HG03108 (cell line): ENCODE results near the gene PEX11G.
A peak's percentile ranks its signal among the peaks of the same experiment; 100 is the strongest.

ENCODE experiments used
- ATAC-seq: cut with Tn5 transposase; IDR thresholded peaks from one replicate; pipeline ENCODE4 v1.9.1; 2021; ENCODE audit warnings: moderate library complexity; ENCODE audit not compliant: unreplicated experiment

Gene PEX11G

GRCh38 chr19:7522072-7522922 is 33.5 kb upstream of the PEX11G start, which contains the start of gene MCOLN1:
Gene MCOLN1 (plus strand): TSS chr19:7522624. CDS start chr19:7522751, 127 bp downstream.
- peak; percentile 75 for ATAC-seq

DNA sequence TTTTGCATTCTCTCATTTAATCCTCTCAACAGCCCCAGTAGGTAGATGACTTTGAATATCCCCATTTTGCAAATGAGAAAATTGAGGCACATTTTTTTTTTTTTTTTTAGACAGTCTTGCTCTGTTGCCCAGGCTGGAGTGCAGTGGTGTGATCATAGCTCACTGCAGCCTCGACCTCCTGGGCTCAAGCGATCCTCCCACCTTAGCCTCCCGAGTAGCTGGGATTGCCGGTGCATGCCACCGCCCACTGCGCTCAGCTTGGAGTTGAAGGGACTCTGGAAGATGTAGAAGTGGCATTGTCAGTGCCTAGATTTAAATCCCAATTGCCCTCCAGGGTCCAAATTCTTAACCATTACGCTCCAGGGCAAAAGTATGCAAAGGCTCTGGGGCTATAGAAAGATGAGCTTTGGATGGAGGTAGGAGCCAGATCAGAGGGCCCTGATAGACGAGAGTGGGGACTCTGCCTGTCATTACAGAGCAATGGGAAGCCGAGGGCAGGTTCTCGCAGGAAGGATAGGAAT is 32.8 kb upstream of the PEX11G start:
- ATAC-seq, result no peak

- no peak for ATAC-seq
These were observed 31.6 kb upstream of the PEX11G start for GRCh38 chr19:7520131-7521051.

DNA sequence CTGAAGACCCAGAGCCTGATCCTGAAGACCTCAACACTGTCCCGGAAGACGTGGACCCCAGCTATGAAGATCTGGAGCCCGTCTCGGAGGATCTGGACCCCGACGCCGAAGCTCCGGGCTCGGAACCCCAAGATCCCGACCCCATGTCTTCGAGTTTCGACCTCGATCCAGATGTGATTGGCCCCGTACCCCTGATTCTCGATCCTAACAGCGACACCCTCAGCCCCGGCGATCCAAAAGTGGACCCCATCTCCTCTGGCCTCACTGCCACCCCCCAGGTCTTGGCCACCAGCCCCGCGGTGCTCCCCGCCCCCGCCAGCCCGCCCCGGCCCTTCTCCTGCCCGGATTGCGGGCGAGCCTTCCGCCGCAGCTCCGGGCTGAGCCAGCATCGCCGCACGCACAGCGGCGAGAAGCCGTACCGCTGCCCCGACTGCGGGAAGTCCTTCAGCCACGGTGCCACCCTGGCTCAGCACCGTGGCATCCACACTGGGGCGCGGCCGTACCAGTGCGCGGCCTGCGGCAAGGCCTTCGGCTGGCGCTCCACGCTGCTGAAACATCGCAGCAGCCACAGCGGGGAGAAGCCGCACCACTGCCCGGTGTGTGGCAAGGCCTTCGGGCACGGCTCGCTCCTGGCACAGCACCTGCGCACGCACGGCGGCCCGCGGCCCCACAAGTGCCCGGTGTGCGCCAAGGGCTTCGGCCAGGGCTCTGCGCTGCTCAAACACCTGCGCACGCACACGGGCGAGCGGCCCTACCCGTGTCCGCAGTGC is 30.7 kb upstream of the PEX11G start:
- no peak for ATAC-seq

DNA sequence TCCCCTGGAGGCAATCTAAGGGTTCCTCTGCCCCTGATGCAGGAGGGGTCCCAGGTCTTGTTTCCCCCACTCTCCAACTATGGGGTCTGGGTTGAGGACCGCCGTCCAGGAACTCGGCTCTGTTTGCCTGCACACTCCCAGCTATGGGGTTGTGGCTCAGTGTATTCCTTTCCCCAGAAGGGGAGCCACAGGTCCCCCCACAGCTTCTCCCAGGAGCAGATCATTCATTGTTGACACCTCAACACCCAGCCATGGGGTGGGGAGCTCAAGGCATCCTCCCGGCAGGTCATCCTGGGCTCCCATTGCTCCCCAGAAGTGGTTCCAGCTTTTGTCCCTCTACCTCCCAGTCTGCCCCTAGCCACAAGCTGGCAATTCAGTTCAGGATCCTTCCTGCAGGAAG is 28.0 kb upstream of the PEX11G start:
- ATAC-seq, result no peak

DNA sequence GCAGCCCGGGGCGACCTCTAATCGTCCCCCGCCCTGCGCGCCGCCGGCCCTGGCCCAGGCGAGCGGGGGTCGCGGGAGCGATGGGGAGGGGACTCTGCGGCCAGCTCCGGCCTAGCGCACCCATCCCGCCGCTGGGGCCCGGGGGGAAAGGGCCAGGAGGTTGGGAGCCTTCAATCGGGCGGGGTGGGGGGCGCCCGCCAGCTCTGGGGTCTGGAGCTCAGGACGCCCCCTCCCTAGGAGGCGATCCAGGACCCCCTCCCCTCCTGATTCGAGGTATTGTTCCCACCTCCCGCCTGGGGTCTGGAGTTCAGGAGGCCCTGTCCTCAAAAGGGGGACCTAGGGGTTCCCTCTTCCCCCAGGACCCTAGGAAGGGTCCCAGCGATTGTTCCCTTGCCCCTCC is 27.5 kb upstream of the PEX11G start:
- ATAC-seq, result no peak

- no peak for ATAC-seq
These were observed 26.9 kb upstream of the PEX11G start, which contains the start of gene ZNF358 for GRCh38 chr19:7515645-7516151. Gene ZNF358 (plus strand): TSS chr19:7516103. CDS start chr19:7519243, 3,140 bp downstream.

DNA sequence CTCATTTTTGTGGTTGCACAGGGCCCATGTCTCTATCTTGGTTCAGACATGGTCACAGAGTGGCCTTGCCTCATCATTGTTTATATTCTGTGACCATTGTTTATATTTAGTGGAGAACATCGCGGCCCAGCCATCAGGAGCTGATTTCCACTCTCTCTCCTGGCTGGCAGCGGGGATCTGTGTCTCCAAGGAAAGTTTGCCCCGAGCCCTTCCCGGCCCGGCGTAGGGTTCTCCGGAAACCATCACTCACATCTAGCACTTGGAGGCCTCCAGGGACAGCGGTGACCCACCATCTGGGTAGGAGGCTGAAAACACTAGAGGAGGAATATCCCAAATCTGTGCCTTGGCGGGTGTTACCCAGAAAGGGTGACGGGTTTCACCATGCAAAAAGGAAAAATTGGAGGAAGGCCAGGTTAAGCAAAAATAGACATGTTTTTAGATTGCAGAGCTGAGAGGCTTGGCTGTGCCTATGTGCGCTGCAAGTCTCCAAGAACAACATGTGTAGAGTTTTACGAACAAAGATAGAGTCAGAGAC is 26.3 kb upstream of the PEX11G start:
- ATAC-seq, result no peak

GRCh38 chr19:7513809-7514642 is 25.2 kb upstream of the PEX11G start:
- no peak for ATAC-seq

DNA sequence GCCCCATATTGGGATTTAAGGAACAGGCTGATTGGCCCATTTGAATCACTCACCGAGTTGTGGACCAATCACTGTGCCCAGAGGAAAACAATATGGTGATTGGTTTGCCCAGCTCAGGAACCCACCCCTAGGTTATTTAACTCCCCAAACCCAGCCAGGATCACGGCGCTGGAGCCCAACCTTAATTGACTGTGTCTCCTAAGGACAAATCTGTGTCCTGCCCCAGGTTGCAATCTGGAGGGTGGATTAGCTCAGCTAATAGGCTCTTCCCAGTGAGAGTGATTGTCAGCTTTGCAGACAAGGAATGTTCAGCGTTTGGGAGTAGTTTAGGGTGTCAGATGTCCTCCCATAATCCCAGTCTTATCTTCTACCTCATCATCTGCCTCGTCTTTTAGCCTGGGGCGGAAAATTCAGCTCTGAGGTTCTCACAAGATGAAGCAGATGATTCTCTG is 23.6 kb upstream of the PEX11G start:
- no peak for ATAC-seq

DNA sequence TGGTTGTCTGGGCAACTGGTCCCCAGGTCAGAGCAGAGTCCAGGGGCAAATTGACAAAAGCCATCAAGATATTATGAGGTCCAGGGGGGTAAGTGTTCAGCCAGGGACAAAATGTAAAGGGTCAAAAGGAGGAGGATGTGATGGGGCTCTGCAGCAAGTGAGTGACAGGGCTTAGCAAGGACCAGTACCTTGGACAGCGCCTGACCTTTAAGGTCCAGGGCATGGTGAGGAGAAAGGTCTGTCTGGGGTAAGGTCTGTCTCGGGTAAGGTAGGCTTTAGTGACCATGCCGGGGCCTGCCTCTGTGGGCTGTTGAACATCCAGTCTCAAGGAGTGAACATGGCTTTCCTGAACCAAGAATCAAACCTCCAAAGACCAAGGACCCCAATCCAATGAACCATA is 20.8 kb upstream of the PEX11G start:
- ATAC-seq, result no peak

DNA sequence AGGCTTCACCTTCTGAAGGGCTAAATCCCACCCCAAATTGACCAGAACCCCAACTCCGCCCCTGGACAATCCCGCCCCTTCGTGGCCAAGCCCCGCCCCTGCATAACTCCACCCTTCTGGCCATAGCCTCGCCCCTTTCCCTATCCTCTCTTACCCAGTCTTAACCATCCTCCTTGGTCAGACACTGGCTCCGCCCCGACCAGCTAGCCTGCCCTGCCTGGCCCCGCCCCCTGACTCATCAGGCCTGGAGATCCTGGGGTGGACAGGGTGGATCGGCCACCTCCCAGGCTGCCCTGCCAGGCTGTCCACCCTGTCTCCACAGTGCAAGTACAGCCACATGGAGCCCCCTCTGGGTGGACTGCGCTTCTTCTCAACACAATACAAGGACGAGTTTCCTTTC is 19.0 kb upstream of the PEX11G start:
- ATAC-seq, result no peak

GRCh38 chr19:7506385-7507328 is 17.8 kb upstream of the PEX11G start:
- ATAC-seq, result no peak

DNA sequence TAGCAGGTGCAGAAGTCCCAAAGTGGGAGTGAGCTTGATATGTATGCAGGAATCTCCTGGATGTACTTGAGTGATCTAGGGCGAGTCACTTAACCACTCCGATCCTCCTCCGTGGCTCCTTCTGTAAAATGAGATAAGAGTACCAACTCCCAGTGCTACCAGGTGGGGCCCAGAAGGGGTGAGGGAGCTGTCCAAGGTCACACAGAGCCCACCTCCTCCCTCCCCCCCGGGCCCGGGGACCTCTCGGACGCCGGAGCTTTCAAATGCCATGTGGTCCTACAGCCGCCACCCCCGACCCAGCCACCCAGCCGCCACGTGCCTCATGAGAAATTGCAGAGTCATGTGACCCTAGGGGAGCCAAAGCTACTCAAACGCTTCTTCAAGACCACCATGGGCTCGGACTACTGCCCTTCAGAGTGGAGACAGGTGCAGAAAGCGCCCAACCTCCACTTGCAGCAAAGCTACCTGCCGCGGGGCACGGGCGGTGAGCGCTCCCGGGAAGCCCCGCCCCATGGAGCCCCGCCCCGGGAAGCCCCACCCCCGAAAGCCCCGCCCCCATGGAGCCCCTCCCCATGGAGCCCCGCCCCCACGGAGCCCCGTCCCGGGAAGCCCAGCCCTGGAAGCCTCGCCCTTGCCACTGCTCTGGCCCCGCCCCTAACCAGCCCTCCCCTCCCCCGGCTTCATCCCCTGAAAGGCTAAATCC is 17.0 kb upstream of the PEX11G start:
- no peak for ATAC-seq

GRCh38 chr19:7505288-7505681 is 16.4 kb upstream of the PEX11G start:
- no peak for ATAC-seq

DNA sequence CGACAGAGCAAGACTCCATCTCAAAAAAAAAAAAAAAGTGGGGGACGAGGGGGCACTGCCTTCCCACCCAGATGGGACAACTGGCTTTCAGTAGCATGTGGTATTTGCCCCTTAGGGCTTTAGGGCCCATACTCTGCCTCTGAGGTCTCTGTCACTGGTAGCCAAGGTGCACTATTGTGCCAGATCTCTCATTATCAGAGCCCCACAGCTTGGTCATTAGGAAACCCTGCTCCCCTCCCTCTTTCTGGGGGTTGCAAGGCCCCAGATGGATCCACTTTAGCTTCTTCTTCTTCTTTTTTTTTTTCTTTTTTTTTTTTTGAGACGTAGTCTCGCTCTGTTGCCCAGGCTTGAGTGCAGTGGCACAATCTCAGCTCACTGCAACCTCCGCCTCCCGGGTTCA is 15.8 kb upstream of the PEX11G start:
- no peak for ATAC-seq

DNA sequence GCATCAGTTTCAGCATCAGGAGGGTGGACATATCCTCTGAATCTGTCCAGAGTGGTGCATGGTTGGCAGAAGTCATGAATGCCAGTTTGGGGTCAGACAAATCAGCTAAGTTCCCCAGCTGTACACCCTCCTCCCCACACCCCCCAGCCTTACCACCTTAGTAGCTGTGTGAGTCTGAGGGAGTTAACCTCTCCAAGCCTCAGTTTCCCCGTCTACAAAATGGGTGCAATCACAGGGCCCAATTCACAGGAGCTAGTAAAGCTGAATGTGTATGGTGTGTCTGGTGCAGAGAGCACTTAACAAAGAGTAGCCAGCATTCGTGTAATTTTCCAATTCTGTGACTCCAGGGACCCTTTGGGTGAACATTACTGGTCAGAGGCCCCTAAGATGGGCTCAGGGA is 13.7 kb upstream of the PEX11G start:
- ATAC-seq, result no peak
